Prostate gland (tissue), 2 donors: ENCODE data around the gene B3GLCT. TPM values are rescaled to one million over a fixed set of nuclear protein-coding genes. Genes with fewer than 3 reads are reported as not detected.

Experiments
- DNase-seq: peaks from one replicate; pipeline ENCODE4 v3.0.0-alpha.2; 2019; ENCODE audit warnings: low spot score
- H3K27ac ChIP-seq, 2 donors: fragments of 200-600 bp; sonication (generic); 2 replicates each; pipeline ENCODE4 v1.5.1; 2017 to 2019
- H3K27me3 ChIP-seq: fragments of 200-600 bp; sonication (generic); replicated peaks from 2 replicates; pipeline ENCODE4 v1.5.1; 2019; ENCODE audit not compliant: insufficient read depth
- H3K36me3 ChIP-seq, 2 donors: fragments of 200-600 bp; sonication (generic); 1 replicate in 1 of 2; 2 replicates in 1 of 2; pipeline versions ENCODE4 v1.5.1 to v1.8.1; 2017 to 2019
- H3K4me1 ChIP-seq: fragments of 200-600 bp; sonication (generic); replicated peaks from 2 replicates; pipeline ENCODE4 v1.5.1; 2019
- H3K4me3 ChIP-seq, 2 donors: fragments of 200-600 bp; sonication (generic); 2 replicates each; pipeline ENCODE4 v1.5.1; 2017 to 2019
- H3K9me3 ChIP-seq: fragments of 200-600 bp; sonication (generic); 2 replicates; pipeline ENCODE4 v1.5.1; 2017
- CTCF ChIP-seq, 4 experiments: fragments of 200-600 bp in 2 of 4; fragments of 450-650 bp in 2 of 4; sonication (generic) in 2 of 4; IDR thresholded peaks; 1 replicate in 3 of 4; 2 replicates in 1 of 4; pipeline ENCODE4 v1.5.1; 2016 to 2019; ENCODE audit warnings: antibody characterized with exemption in 4 of 4, mild to moderate bottlenecking in 2 of 4, moderate library complexity in 2 of 4
- POLR2A ChIP-seq: fragments of 450-650 bp; IDR thresholded peaks from one replicate; pipeline ENCODE4 v1.6.1; 2016; ENCODE audit warnings: antibody characterized with exemption, mild to moderate bottlenecking
- POLR2AphosphoS5 ChIP-seq: sonication (generic); formaldehyde crosslinking; IDR thresholded peaks from one replicate; pipeline ENCODE4 v1.6.1; 2017; ENCODE audit warnings: antibody characterized with exemption
- WGBS: methylation state at CpG from one replicate; pipeline ENCODE4 v1.1.5; 2018; 5-methylcytosine and 5-hydroxymethylcytosine counted together
- intact Hi-C: fragments of 100-400 bp; cut with DNase I; formaldehyde crosslinking; loops from one replicate; pipeline ENCODE4 v1.14.2; 2022
- total RNA-seq, 2 donors: library from RNA; depleted of rRNA; stranded (reverse); fragments of >200 nt; gene quantifications; one replicate each; pipeline ENCODE4 v1.1.0, GENCODE V29; 2016

The B3GLCT gene
- total RNA-seq, 2 donors from 2014 or later: 4.4 to 14.7 TPM

DNA sequence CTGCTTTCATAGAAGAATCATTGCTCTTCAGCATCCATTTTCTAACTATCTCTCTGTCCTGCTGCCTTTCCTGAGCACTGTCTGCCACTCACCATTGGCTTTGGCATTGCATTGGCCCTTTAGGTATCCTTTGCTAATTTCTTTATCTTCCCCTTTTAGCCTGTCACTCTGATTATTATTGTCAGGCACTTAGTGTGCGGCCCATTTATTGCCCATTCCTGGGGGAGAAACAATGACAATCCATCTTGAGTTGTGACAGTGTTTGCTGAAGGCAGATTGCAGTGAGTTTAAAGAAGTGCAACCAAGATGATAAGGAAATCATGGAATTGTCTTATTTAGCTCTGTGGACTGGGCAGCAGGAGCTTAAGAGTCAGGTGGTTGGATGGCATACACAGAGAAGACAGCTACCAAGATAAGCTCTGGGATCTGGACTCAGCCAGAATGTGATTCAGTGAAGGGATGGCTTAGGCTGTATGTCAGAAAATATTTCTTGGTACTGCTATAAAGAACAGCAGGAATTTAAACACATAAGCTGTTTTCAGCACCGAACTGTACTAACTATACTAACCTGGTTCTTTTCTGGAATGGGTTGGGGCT, 25.3 kb downstream of the B3GLCT start:
- H3K36me3 ChIP-seq: no peaks in the 10 kb centered on the region

DNA sequence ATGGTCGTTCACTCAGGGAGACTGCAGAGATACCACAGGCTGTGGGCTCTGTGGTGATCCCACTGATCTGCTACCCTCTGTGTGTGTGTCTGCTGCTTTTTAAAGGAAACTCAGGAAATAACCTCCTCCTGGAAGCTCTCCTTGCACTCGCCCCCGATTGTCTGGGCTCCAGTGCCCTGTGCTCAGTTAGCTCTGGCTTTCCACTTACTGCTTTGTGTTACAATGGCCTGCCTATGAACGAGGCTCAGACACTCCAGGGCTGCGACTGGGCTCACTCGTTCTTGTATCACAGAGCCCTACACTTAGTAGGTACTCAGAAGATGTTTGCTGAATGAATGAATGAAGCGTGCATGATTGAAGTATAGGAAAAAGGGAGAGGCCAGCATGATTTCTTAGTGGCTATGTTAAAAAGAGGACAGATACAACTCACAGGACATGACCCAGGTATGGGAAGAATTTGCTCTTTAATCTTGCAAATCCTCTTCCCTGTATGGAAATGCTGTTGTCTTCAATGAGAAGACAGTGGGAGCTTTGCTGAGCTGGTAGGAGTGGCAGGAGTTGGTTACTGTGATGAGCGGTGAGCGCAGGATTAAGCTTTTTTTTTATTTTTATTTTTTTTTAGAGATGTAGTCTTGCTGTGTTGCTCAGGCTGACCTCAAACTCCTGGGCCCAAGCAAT, 26.4 kb downstream of the B3GLCT start:
- H3K4me1 ChIP-seq: no peaks in the 10 kb centered on the region
- WGBS: 90% methylated on average over 9 of the region's 9 CpGs
- no peaks in the 10 kb centered on the region for H3K27me3 ChIP-seq
- no peak overlapping the region for H3K27ac ChIP-seq
- no peak for TF ChIP-seq CTCF (IDR thresholded peaks at IDR 0.05)
- intact Hi-C loops: no loop called here
- no peaks in the 10 kb centered on the region for H3K9me3 ChIP-seq
- no peak for DNase-seq
- H3K4me3 ChIP-seq: no peak overlapping the region
- H3K36me3 ChIP-seq: no peaks in the 10 kb centered on the region

More for the DNA sequence above, 25.3 kb downstream of the B3GLCT start:
- H3K27ac ChIP-seq: no peak overlapping the region
- no peaks in the 10 kb centered on the region for H3K4me1 ChIP-seq
- TF ChIP-seq POLR2AphosphoS5: no peak
- H3K9me3 ChIP-seq: no peaks in the 10 kb centered on the region
- H3K27me3 ChIP-seq: no peaks in the 10 kb centered on the region
- 63% methylated on average over 2 of the region's 2 CpGs for WGBS
- intact Hi-C loops: no loop called here
- H3K4me3 ChIP-seq: no peak overlapping the region
- DNase-seq: no peak

GRCh38 chr13:31227063-31227462, 27.3 kb downstream of the B3GLCT start:
- no peaks in the 10 kb centered on the region for H3K9me3 ChIP-seq

GRCh38 chr13:31227870-31228269, 28.1 kb downstream of the B3GLCT start:
- no peak for DNase-seq
- Histone ChIP-seq H3K27ac (no peak overlapping the region), H3K36me3 (no peaks in the 10 kb centered on the region), H3K9me3 (no peaks in the 10 kb centered on the region), H3K4me1 (no peaks in the 10 kb centered on the region), H3K4me3 (no peak overlapping the region), H3K27me3 (no peaks in the 10 kb centered on the region)
- WGBS: 71% methylated on average over 8 of the region's 8 CpGs
- intact Hi-C loops: no loop called here
- no peak for TF ChIP-seq POLR2AphosphoS5
- no peak for TF ChIP-seq CTCF (IDR thresholded peaks at IDR 0.05)
- TF ChIP-seq POLR2A: no peak

More at GRCh38 chr13:31227063-31227462, 27.3 kb downstream of the B3GLCT start:
- H3K27ac ChIP-seq: no peak overlapping the region
- H3K27me3 ChIP-seq: no peaks in the 10 kb centered on the region
- no peak for DNase-seq
- intact Hi-C loops: no loop called here
- H3K36me3 ChIP-seq: no peaks in the 10 kb centered on the region
- no peak for TF ChIP-seq POLR2A
- no peak for TF ChIP-seq POLR2AphosphoS5
- TF ChIP-seq CTCF (IDR thresholded peaks at IDR 0.05): no peak
- no peaks in the 10 kb centered on the region for H3K4me1 ChIP-seq
- H3K4me3 ChIP-seq: no peak overlapping the region

- TF ChIP-seq POLR2A (no peak), POLR2AphosphoS5 (no peak), CTCF (IDR thresholded peaks at IDR 0.05) (no peak)
- Histone ChIP-seq H3K4me1 (no peaks in the 10 kb centered on the region), H3K36me3 (no peaks in the 10 kb centered on the region), H3K27me3 (no peaks in the 10 kb centered on the region), H3K27ac (no peak overlapping the region), H3K4me3 (no peak overlapping the region), H3K9me3 (no peaks in the 10 kb centered on the region)
- intact Hi-C loops: loop anchor here (10.0 kb wide), 1 partner anchor 510 kb away; no protein-coding TSS in a partner anchor
- no peak for DNase-seq
- WGBS: 77% methylated on average over 6 of the region's 6 CpGs
Measured at GRCh38 chr13:31234729-31235128, 35.0 kb downstream of the B3GLCT start.
